Activated B cell treated with CpG ODN at 0.5 μM for 24 hours (primary cell): ENCODE measurements around the gene ICAM3. TPM values are rescaled to one million over a fixed set of nuclear protein-coding genes. Genes with fewer than 3 reads are reported as not detected.

Experiments used
- ATAC-seq: fragments of 200-7000 bp; cut with Tn5 transposase; one replicate; pipeline ENCODE4 v1.10.0; 2021; ENCODE audit warnings: low read depth, mild to moderate bottlenecking, moderate library complexity
- CTCF ChIA-PET: fragments of 350-600 bp; sonication (Branson Sonifier 250); formaldehyde crosslinking; loops from one replicate; lab custom pipeline; 2021; ENCODE audit warnings: antibody characterized with exemption; lab: Charles Lee
- POLR2A ChIA-PET: fragments of 350-600 bp; sonication (Branson Sonifier 250); formaldehyde crosslinking; loops from one replicate; lab custom pipeline; 2021; ENCODE audit warnings: antibody characterized with exemption; lab: Charles Lee
- DNase-seq: peaks from one replicate; pipeline ENCODE4 v3.0.0; 2022
- H3K27ac Mint-ChIP-seq: one replicate; pipeline ENCODE4 v1.8.0; 2020; ENCODE audit warnings: mixed read lengths
- H3K27me3 Mint-ChIP-seq: one replicate; pipeline ENCODE4 v1.8.0; 2021; ENCODE audit warnings: mixed read lengths
- H3K36me3 Mint-ChIP-seq: one replicate; pipeline ENCODE4 v1.8.0; 2021; ENCODE audit warnings: low read depth, mixed read lengths
- H3K4me1 Mint-ChIP-seq: one replicate; pipeline ENCODE4 v1.8.0; 2021; ENCODE audit warnings: mixed read lengths
- H3K4me3 Mint-ChIP-seq: one replicate; pipeline ENCODE4 v1.8.0; 2020; ENCODE audit warnings: mild to moderate bottlenecking, mixed read lengths
- H3K9me3 Mint-ChIP-seq: one replicate; pipeline ENCODE4 v1.8.0; 2020; ENCODE audit warnings: mixed read lengths
- intact Hi-C: fragments of 100-400 bp; cut with micrococcal nuclease; formaldehyde crosslinking; loops from one replicate; pipeline ENCODE4 v1.15.1; 2024
- total RNA-seq: library from RNA; stranded (reverse); gene quantifications from 2 replicates; pipeline ENCODE4 v1.2.3, GENCODE V29; 2022
- TF ChIP-seq, protein P1 (sequence below): fragments of 200-600 bp; IDR thresholded peaks from one replicate; pipeline ENCODE4 v1.8.0; 2022; ENCODE audit warnings: antibody characterized with exemption, mild to moderate bottlenecking

Gene ICAM3
- total RNA-seq, 1 donor from 2014 or later = 147 TPM

DNA sequence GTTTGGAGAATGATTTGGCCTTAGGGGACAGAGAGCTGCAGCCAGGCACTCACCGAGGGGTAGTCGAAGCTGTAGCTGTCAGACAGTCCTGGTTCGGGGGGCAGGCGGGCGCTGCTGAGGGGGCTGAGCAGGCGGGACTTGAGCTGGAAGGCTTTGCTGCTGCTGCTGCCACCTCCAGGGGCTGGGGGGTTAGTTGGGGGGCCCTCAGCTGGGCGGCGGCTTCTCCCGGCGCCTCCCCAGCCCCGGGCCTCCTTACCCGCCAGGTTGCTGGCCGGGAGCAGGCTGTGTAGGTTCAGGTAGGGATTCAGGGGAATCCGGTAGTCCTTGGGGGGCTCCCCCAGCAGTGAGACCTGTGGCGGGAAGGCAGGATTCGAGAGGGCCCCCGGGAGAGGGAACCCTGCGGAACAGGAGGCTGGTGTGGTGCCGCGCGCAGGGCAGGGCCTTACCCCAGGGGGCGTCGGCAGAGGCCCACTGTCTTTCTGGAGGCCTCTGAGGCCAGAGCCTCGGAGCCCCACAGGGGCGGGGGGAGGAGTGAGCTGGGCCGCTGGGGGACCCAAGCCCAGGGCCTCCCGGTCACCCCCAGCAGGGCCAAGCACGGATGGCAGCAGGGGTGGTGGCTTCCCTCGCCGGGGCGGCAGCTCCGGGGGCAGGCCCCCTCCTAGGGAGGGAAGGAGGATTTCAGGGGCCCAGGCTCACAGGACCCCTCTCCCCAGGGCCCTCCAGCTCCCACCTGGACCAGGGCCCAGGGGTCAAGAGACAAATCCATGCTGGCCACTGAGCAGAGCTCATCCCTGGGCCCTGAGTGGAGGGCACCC is 18.6 kb downstream of the ICAM3 start:
- Mint-ChIP-seq H3K4me3 (no peak overlapping the region), H3K9me3 (no peaks in the 10 kb centered on the region), H3K27ac (no peak overlapping the region), H3K27me3 (no peaks in the 10 kb centered on the region), H3K36me3 (peaks cover 72% of the 10 kb centered on the region), H3K4me1 (peaks cover 6% of the 10 kb centered on the region)
- TF ChIP-seq, protein P1, sequence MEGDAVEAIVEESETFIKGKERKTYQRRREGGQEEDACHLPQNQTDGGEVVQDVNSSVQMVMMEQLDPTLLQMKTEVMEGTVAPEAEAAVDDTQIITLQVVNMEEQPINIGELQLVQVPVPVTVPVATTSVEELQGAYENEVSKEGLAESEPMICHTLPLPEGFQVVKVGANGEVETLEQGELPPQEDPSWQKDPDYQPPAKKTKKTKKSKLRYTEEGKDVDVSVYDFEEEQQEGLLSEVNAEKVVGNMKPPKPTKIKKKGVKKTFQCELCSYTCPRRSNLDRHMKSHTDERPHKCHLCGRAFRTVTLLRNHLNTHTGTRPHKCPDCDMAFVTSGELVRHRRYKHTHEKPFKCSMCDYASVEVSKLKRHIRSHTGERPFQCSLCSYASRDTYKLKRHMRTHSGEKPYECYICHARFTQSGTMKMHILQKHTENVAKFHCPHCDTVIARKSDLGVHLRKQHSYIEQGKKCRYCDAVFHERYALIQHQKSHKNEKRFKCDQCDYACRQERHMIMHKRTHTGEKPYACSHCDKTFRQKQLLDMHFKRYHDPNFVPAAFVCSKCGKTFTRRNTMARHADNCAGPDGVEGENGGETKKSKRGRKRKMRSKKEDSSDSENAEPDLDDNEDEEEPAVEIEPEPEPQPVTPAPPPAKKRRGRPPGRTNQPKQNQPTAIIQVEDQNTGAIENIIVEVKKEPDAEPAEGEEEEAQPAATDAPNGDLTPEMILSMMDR = no peak
- CTCF ChIA-PET = no interaction called here
- intact Hi-C loops = no loop called here
- ATAC-seq (no peak), DNase-seq (no peak)
- POLR2A ChIA-PET = interaction anchor here (0.6 to 1.0 kb wide), 2 partner anchors 31 to 34 kb away, joined by 3 to 7 read pairs; partner anchors contain the start of gene ICAM5

DNA sequence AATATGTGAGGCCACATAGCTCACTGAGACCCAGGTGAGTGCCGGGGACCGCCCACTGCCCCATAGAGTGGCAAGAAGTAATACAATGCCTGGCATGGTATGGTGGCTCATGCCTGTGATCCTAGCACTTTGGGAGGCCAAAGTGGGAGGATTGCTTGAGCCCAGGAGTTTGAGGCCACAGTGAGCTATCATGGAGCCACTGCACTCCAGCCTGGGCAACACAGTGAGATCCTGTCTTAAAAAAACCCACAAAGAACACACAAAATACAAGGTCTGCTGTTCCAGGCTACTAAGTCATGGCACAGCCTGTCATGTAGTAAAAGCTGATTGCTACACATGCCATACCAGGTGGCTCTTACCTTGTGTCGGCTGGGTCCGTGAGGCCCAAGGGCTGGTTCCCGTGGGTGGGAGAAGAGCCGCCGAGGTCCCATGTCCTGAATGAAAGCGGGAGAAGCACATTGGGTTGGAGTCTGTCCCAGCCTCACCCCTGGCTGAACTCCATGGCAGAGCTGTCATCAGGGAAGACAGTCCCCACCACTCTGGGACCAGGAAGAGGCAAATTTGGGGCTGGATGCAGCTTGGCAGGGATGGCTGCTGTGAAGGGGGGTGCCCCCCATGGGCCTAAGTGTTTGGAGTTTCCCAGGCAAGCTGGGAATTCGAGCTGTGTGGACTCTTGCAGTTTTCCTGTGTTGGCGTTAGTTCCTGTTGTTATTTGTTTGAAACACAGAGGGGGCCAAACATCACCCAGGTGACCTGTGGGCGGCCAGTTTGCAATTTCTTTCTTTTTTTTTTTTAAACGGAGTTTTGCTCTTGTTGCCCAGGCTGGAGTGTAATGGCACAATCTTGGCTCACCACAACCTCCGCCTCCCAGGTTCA is 20.4 kb downstream of the ICAM3 start:
- Mint-ChIP-seq H3K27ac (no peak overlapping the region), H3K4me3 (no peak overlapping the region), H3K27me3 (no peaks in the 10 kb centered on the region), H3K36me3 (peaks cover 65% of the 10 kb centered on the region), H3K4me1 (peaks cover 15% of the 10 kb centered on the region), H3K9me3 (no peaks in the 10 kb centered on the region)
- ATAC-seq (no peak), DNase-seq (no peak)
- intact Hi-C loops = no loop called here
- ChIA-PET CTCF (no interaction called here), POLR2A (interaction anchor here (0.6 kb wide), 1 partner anchor 22 kb away, joined by 3 read pairs; no protein-coding TSS in a partner anchor)
- TF ChIP-seq, protein P1 = no peak

GRCh38 chr19:10317857-10318462 is 21.5 kb downstream of the ICAM3 start:
- TF ChIP-seq, protein P1 = no peak
- no peaks in the 10 kb centered on the region for H3K27me3 Mint-ChIP-seq
- H3K27ac Mint-ChIP-seq = no peak overlapping the region
- no peak for ATAC-seq
- H3K4me1 Mint-ChIP-seq = peaks cover 15% of the 10 kb centered on the region
- ChIA-PET CTCF (no interaction called here), POLR2A (interaction anchor here (0.5 to 1.7 kb wide), 2 partner anchors 32 to 46 kb away, joined by 3 to 4 read pairs; no protein-coding TSS in a partner anchor)
- no peak overlapping the region for H3K4me3 Mint-ChIP-seq
- DNase-seq = no peak
- intact Hi-C loops = no loop called here
- H3K9me3 Mint-ChIP-seq = no peaks in the 10 kb centered on the region
- peaks cover 59% of the 10 kb centered on the region for H3K36me3 Mint-ChIP-seq

- TF ChIP-seq, protein P1 = no peak
- H3K27ac Mint-ChIP-seq = no peak overlapping the region
- no peaks in the 10 kb centered on the region for H3K9me3 Mint-ChIP-seq
- H3K4me1 Mint-ChIP-seq = peaks cover 15% of the 10 kb centered on the region
- ATAC-seq (no peak), DNase-seq (no peak)
- ChIA-PET CTCF (no interaction called here), POLR2A (interaction anchor here (1.7 kb wide), 1 partner anchor 46 kb away, joined by 4 read pairs; no protein-coding TSS in a partner anchor)
- no peak overlapping the region for H3K4me3 Mint-ChIP-seq
- intact Hi-C loops = no loop called here
- no peaks in the 10 kb centered on the region for H3K27me3 Mint-ChIP-seq
- H3K36me3 Mint-ChIP-seq = peaks cover 59% of the 10 kb centered on the region
These were observed 22.2 kb downstream of the ICAM3 start for GRCh38 chr19:10317045-10317856.
